NOMO-1 treated with dmso at 0.1 percent for 144 hours (cell line): Measurements from ENCODE around the gene KDM4B.

ENCODE experiments used
- DNase-seq: peaks from one replicate; lab custom pipeline; 2025; ENCODE audit not compliant: unreplicated experiment; lab: John Stamatoyannopoulos, UW

Gene KDM4B

DNA sequence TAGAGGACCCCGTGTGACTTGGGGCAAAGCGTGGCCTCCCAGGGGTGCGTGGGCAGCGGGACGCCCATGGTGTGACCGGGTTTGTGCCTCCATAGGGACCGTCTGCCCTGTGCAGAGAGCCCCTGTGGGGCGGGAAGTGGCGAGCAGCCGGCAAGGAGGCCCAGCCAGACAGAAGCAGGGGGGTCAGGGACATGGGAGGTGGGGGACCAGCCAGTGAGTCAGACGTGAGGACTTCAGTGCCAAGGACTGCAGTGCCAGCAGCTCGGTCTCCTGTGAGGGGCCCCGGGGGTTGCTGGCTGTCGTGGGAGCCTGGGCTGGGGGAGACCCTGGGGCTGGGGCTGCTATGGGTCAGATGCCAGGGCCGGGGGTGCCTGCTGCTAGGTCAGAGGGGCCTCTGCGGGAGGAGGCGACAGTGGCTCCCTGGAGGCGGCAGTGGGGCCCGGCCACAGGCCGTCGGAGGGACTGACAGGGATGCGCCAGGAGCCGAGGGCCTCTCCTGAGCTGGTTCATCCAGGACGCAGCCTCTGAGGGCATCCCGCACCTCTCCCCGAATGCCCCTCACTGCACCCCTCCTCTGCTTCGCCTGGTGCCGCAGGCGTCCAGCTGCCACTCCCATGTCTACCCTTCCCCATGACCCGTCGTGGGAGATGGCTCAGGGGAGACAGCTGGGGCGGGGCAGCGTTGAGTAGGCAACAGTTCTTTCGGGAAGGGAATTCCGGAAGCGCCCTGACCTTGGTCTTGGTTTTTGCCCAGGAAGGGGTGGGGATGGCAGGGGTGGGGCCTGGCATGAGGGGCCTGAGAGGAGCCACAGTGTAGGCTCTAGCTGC, 80.0 kb downstream of the KDM4B start:
- no peak for DNase-seq

DNA sequence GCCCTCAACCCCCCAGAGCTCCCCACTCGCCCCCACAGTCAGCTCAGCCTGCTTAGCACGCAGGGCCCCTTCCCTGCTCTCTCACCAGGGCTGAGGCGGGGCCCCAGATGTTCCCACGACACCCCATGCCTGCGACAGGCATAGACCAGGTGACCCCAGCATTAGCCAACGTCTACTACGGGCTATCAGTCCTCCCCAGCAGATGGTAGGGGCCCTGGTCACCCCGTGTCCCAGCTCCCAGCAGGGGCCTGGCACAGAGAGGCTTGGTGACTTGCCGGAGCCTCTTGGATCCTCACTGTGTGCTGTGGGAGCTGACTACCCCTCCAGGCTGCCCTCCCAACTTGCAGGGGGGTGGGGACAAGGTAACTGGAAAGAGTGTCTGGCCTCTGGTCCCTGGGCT, 80.6 kb downstream of the KDM4B start:
- DNase-seq = no peak

GRCh38 chr19:5050067-5050656, 81.2 kb downstream of the KDM4B start:
- no peak for DNase-seq

- no peak for DNase-seq
Observed at GRCh38 chr19:5050905-5051304, 82.0 kb downstream of the KDM4B start.

- DNase-seq = no peak
Observed at GRCh38 chr19:5051619-5052018, 82.7 kb downstream of the KDM4B start.

- no peak for DNase-seq
Observed at GRCh38 chr19:5052515-5052914, 83.6 kb downstream of the KDM4B start.

DNA sequence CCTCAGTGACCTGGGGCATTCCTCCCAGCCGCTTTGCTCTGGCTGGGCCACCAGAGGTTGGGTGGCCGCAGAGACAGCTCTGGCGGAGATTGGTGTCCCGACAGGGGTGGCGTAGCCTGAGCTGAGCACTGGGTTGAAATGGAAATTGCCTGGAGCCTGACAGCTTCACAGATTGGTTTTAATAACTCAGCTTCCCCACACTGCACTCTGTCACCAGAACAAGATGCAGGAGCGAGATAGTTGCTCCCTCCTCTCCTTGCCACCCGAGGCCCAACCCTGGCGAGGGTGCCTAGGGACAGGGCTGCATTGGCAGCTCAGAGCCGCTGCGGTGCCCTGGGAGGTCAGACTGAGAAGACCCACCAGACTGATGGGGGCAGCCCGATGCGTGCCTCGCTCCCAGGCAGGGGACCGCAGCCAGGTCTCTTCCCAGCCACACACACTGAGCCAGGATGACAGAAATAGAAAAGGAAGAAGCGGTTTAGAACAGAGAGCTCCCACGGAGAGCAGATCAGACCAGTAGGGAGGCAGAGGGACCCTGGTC, 84.1 kb downstream of the KDM4B start:
- DNase-seq = no peak

DNA sequence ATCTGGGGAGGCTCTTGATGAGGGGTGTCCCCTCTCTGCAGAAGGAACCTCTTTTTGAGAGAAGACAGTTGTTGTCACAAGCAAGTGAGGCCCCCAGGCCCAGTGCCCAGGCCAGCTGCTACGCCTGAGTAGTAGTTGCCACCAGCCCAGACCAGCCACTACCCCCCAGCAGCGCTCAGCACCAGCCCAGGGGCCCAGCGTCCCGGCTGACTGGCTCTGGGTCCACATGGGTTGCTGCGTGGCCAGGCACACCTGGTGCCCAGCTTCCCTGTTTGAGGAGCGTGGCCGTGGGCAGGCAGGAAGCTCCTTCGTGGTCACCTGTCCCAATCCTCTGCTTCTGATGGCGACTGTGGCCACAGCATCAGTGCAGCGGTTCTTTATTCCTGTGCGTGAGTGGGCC, 84.7 kb downstream of the KDM4B start:
- DNase-seq = no peak

- DNase-seq = no peak
Observed at GRCh38 chr19:5054551-5055456, 85.9 kb downstream of the KDM4B start.

GRCh38 chr19:5055457-5055776, 86.5 kb downstream of the KDM4B start:
- no peak for DNase-seq

DNA sequence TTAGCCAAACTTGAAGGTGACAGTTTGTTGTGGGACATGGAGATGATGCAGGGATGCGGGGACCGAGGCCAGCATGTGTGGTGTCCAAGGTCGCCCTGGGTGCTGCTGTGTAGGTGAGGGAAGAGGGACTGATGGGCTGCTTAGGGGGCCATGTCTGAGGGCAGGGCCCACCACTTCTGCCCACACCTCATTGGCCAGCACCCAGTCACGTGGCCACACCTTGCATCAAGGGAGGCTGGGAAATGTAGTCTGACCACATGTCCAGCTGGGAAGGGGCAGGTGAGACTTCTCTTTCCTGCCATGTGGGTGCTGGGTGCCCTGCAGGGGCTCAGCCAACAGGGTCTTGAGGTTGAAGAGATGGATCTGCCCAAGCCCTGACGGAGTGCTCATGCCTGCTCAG, 88.9 kb downstream of the KDM4B start:
- DNase-seq = no peak

DNA sequence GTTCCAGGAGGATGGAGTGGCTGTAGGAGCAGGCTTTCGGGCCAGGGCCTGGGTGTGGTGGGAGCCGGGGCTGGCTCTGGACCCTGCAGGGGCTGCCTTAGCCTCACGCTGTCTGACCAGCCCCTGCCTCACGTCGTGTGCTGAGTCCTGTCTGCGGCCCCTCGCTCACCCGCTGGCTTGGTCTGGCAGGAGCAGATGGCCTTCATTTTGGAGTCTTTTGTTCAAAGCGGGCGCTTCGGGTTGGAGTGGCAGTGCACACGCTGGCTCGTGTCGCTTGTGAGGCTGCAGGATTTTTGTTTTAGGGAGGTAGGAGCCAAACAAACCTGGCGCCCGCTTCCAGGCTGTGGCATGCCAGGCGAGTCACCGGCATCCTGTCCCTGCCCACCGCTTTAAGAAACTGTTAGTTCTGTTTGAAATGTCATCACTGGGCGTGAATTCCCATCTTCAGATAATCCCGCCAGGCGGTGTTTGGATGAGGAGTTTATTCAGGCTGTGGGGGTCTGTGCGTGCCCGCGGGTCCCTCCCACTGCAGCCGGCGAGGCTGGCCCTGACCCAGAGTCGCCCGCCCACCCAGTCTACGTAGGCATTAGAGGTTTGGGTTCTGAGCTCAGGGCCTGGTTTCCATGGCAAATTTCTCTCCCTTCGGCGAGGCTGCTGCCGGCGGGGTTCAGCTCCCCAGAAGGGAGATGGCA, 89.8 kb downstream of the KDM4B start:
- DNase-seq = no peak

DNA sequence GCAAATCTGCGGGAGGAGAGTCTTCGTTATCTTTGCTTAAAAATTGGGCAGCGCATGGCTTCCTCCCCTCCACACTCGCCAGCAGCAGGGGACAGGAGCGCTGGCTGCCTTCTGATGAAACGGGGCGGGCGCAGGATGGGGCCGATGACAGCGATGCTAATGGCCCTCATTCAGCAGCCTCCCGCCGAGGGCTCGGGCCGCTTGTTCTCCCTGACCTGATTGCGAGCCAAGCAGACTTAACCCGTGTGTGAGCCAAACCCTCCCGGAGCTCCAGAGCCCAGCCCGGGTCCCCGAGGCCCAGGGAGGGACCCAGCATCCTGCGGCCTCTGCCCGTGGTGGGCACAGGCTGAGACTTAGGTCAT, 90.3 kb downstream of the KDM4B start:
- no peak for DNase-seq

DNA sequence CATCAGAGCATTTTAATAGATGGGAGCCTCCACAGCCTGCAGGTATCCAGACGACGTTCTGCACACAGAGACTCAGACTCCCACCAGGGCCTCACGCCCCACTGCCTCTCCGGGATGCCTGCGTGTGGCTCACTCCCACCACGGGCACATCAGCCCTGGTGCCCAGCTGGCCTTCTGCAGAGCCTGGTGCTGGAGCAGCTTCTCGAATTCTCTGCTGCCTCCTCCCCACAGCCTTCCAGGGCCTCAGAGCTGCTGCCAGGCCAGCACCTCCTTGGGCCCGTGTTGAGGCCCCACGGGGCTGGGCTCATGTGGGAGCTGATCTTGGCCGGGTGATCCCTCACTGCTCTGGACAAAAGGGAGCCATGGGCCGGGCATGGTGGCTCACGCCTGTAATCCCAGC, 90.9 kb downstream of the KDM4B start:
- DNase-seq = no peak

GRCh38 chr19:5062195-5062594, 93.3 kb downstream of the KDM4B start:
- DNase-seq = no peak

- no peak for DNase-seq
Observed at GRCh38 chr19:5062799-5063198, 93.9 kb downstream of the KDM4B start.

GRCh38 chr19:5063873-5064645, 95.1 kb downstream of the KDM4B start:
- DNase-seq = no peak

- no peak for DNase-seq
Observed at GRCh38 chr19:5064896-5065295, 96.0 kb downstream of the KDM4B start.

GRCh38 chr19:5065663-5066093, 96.8 kb downstream of the KDM4B start:
- no peak for DNase-seq

- DNase-seq = no peak
Observed at GRCh38 chr19:5066768-5067167, 97.9 kb downstream of the KDM4B start.
